Measurements from ENCODE around the gene KRT25.

Gene KRT25

DNA sequence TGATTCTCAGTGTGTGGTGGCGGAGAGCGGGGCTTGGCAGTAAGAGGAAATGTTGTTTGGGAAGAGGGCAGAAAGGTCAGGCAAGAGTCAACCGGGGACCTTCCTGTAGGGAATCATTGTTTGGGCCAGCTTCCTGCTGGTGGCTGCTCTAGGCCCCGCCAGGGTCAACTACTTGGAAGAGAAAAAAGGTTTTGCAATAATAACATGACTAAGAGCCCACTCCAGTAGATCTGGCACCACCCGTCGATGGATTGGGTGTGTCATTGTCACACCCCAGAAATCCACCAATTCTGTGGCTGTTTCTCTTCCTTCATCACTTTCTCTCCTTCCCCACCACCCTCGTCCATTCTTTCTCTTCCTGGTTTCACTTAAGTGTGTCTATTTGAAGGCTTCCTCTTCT lies 47.4 kb downstream of the KRT25 start:
- Histone ChIP-seq H3K9me3 (ENCODE audit: control insufficient read depth, low read length) (no peaks in the 10 kb centered on the region), H3K9ac (ENCODE audit: low read length) (no peak overlapping the region), H3K4me1 (ENCODE audit: control insufficient read depth, insufficient read depth, low read length) (no peaks in the 10 kb centered on the region), H3K27me3 (ENCODE audit: control insufficient read depth, insufficient read depth, low read length) (peaks cover 9% of the 10 kb centered on the region), H3K4me3 (ENCODE audit: low read length) (no peak overlapping the region), H3K36me3 (ENCODE audit: control insufficient read depth, insufficient read depth, low read length) (no peaks in the 10 kb centered on the region)

DNA sequence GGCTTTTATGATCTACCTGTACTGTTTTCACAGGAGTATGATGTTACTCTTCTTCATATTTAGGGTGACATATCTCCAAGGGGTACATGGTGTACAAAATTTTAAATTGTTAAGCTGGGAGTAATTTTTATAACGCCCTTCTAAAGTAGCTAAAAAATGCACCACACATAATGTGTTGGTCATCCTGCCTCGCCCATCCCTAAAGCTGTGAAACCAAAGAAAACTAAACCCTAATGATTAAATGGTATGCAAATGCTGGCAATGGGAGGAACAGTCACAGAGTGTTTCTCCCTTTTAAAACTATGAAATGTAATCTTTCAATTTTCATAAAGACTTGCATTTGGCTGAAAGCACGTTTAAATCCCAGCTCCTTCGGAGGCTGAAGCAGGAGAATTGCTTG lies 49.5 kb downstream of the KRT25 start:
- Histone ChIP-seq H3K9ac (ENCODE audit: low read length) (no peak overlapping the region), H3K9me3 (ENCODE audit: control insufficient read depth, low read length) (no peaks in the 10 kb centered on the region), H3K36me3 (ENCODE audit: control insufficient read depth, insufficient read depth, low read length) (no peaks in the 10 kb centered on the region), H3K4me1 (ENCODE audit: control insufficient read depth, insufficient read depth, low read length) (no peaks in the 10 kb centered on the region), H3K27me3 (ENCODE audit: control insufficient read depth, insufficient read depth, low read length) (peaks cover 9% of the 10 kb centered on the region), H3K4me3 (ENCODE audit: low read length) (no peak overlapping the region)

DNA sequence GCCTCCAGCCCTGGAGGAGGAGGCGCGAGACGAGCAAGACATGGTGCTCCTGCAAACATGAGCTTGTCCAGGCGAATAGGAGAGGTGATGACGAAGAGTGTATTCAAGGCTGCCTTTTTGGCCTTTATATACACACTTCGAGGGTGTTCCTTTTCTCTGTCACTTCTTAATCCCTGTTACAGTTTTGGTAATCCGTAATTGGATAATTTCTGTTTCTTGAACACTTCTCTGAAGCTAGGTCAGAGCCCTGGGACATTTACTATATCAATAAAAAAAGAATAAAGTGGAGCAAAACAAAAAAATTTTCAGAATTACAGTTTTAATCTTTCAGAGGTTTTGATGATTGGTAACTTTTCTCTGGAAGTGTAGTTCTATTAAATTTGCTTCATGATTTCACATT lies 51.5 kb downstream of the KRT25 start, which contains the start of gene KRT24:
Gene KRT24 (minus strand): TSS at position 101 of the 400 bp plus-strand sequence. CDS start 59 bp downstream, at position 42.
- Histone ChIP-seq H3K27me3 (ENCODE audit: control insufficient read depth, insufficient read depth, low read length) (peaks cover 9% of the 10 kb centered on the region), H3K9ac (ENCODE audit: low read length) (no peak within 1 kb of the TSS), H3K9me3 (ENCODE audit: control insufficient read depth, low read length) (no peaks in the 10 kb centered on the region), H3K36me3 (ENCODE audit: control insufficient read depth, insufficient read depth, low read length) (no peaks in the 10 kb centered on the region), H3K4me3 (ENCODE audit: low read length) (no peak within 1 kb of the TSS), H3K4me1 (ENCODE audit: control insufficient read depth, insufficient read depth, low read length) (no peaks in the 10 kb centered on the region)

DNA sequence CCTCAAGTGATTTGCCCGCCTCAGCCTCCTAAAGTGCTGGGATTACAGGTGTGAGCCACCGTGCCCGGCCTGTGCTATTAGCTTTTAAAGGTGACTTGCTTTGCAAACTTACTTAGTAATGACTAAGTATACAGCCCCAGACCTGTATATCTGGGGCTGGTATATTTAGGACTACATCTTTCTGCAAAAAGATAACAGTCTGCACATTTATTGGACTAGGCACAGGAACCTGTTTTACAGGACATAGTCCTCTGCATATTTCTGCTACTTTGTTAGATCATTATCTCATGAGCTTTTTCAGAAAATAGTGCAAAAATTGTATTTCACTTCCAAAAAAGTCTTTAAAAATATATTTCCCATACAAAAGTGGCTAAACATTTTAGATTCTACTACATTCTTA lies 52.9 kb downstream of the KRT25 start:
- Histone ChIP-seq H3K9ac (ENCODE audit: low read length) (no peak overlapping the region), H3K9me3 (ENCODE audit: control insufficient read depth, low read length) (no peaks in the 10 kb centered on the region), H3K4me3 (ENCODE audit: low read length) (no peak overlapping the region), H3K27me3 (ENCODE audit: control insufficient read depth, insufficient read depth, low read length) (peaks cover 9% of the 10 kb centered on the region), H3K36me3 (ENCODE audit: control insufficient read depth, insufficient read depth, low read length) (no peaks in the 10 kb centered on the region), H3K4me1 (ENCODE audit: control insufficient read depth, insufficient read depth, low read length) (no peaks in the 10 kb centered on the region)

DNA sequence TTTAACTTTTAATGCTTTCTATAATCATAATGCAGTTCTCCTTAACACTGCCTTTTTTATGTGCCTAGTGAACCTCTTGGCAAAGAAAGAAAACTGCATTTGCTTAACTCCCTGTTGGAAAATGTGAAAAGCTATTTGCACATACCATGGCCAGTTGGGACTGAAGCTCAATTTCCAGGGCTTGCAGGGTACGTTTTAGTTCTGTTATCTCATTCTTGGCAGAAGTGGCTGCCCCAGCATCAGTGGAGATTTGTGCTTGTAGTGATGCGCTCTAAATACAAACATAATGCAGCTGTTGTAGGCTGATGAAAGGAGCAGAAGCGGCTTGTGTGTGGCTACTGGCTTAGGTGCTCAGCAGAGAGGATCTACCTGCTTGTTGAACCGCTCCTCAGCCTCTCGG lies 55.3 kb downstream of the KRT25 start:
- Histone ChIP-seq H3K4me3 (ENCODE audit: low read length) (no peak overlapping the region), H3K4me1 (ENCODE audit: control insufficient read depth, insufficient read depth, low read length) (no peaks in the 10 kb centered on the region), H3K27me3 (ENCODE audit: control insufficient read depth, insufficient read depth, low read length) (peaks cover 11% of the 10 kb centered on the region), H3K36me3 (ENCODE audit: control insufficient read depth, insufficient read depth, low read length) (no peaks in the 10 kb centered on the region), H3K9me3 (ENCODE audit: control insufficient read depth, low read length) (no peaks in the 10 kb centered on the region), H3K9ac (ENCODE audit: low read length) (no peak overlapping the region)

DNA sequence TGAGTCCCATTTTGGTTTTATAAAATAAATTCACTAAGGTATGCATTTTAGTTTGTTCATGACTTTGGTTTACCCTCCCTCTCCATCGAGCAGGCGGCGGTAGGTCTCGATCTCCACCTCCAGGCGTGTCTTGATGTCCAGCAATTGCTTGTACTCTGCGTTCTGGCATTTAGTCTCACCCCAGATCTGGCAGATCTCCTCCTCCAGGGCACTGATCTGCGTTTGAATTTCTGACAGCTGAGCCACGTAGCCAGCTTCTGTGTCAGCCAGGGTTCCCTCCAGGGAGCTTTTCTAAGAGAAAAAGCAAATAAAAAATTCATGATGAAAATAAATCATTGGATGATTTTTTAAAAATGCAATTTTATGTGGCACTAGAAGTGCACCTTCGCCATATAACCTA lies 55.8 kb downstream of the KRT25 start:
- no peaks in the 10 kb centered on the region for H3K4me1 ChIP-seq (ENCODE audit: control insufficient read depth, insufficient read depth, low read length)

More for the DNA sequence above, 55.8 kb downstream of the KRT25 start:
- no peaks in the 10 kb centered on the region for H3K9me3 ChIP-seq (ENCODE audit: control insufficient read depth, low read length)
- no peak overlapping the region for H3K4me3 ChIP-seq (ENCODE audit: low read length)
- no peak overlapping the region for H3K9ac ChIP-seq (ENCODE audit: low read length)
- peaks cover 11% of the 10 kb centered on the region for H3K27me3 ChIP-seq (ENCODE audit: control insufficient read depth, insufficient read depth, low read length)
- no peaks in the 10 kb centered on the region for H3K36me3 ChIP-seq (ENCODE audit: control insufficient read depth, insufficient read depth, low read length)

Measured in mucosa of stomach (tissue), 1 donor.